ENCODE measurements around the gene BTRC.

BTRC gene

GRCh38 chr10:101353692-101354327 lies at the start of gene BTRC:
Gene BTRC (plus strand): TSS chr10:101354165. CDS start chr10:101354181, 16 bp downstream.
- Histone ChIP-seq H3K9ac (ENCODE audit: low read depth, low read length) (peak within 1 kb of the TSS; percentile 57), H3K36me3 (ENCODE audit: control insufficient read depth, insufficient read depth, low read length) (no peaks in the 10 kb centered on the region), H3K4me1 (ENCODE audit: control insufficient read depth, insufficient read depth, low read length) (peaks cover 3% of the 10 kb centered on the region), H3K27me3 (ENCODE audit: control insufficient read depth, insufficient read depth, low read length) (no peaks in the 10 kb centered on the region), H3K9me3 (ENCODE audit: control insufficient read depth, insufficient read depth, low read length) (no peaks in the 10 kb centered on the region), H3K4me3 (ENCODE audit: low read depth, low read length) (peak within 1 kb of the TSS; percentile 79)

- H3K27me3 ChIP-seq (ENCODE audit: control insufficient read depth, insufficient read depth, low read length): peaks cover 21% of the 10 kb centered on the region
- H3K4me1 ChIP-seq (ENCODE audit: control insufficient read depth, insufficient read depth, low read length): no peaks in the 10 kb centered on the region
- H3K4me3 ChIP-seq (ENCODE audit: low read depth, low read length): no peak overlapping the region
- no peaks in the 10 kb centered on the region for H3K36me3 ChIP-seq (ENCODE audit: control insufficient read depth, insufficient read depth, low read length)
- no peak overlapping the region for H3K9ac ChIP-seq (ENCODE audit: low read depth, low read length)
- no peaks in the 10 kb centered on the region for H3K9me3 ChIP-seq (ENCODE audit: control insufficient read depth, insufficient read depth, low read length)
Measured at GRCh38 chr10:101304316-101304715, 49.6 kb upstream of the BTRC start.

- H3K27me3 ChIP-seq (ENCODE audit: control insufficient read depth, insufficient read depth, low read length): peaks cover 18% of the 10 kb centered on the region
- H3K4me3 ChIP-seq (ENCODE audit: low read depth, low read length): no peak overlapping the region
- no peaks in the 10 kb centered on the region for H3K36me3 ChIP-seq (ENCODE audit: control insufficient read depth, insufficient read depth, low read length)
- H3K9ac ChIP-seq (ENCODE audit: low read depth, low read length): no peak overlapping the region
- H3K4me1 ChIP-seq (ENCODE audit: control insufficient read depth, insufficient read depth, low read length): no peaks in the 10 kb centered on the region
- no peaks in the 10 kb centered on the region for H3K9me3 ChIP-seq (ENCODE audit: control insufficient read depth, insufficient read depth, low read length)
Measured at GRCh38 chr10:101305320-101306241, 48.4 kb upstream of the BTRC start.

- Histone ChIP-seq H3K9me3 (ENCODE audit: control insufficient read depth, insufficient read depth, low read length) (no peaks in the 10 kb centered on the region), H3K27me3 (ENCODE audit: control insufficient read depth, insufficient read depth, low read length) (peaks cover 21% of the 10 kb centered on the region), H3K4me3 (ENCODE audit: low read depth, low read length) (no peak overlapping the region), H3K9ac (ENCODE audit: low read depth, low read length) (no peak overlapping the region), H3K4me1 (ENCODE audit: control insufficient read depth, insufficient read depth, low read length) (peaks cover 5% of the 10 kb centered on the region), H3K36me3 (ENCODE audit: control insufficient read depth, insufficient read depth, low read length) (no peaks in the 10 kb centered on the region)
Measured at GRCh38 chr10:101308051-101308450, 45.9 kb upstream of the BTRC start.

- Histone ChIP-seq H3K9me3 (ENCODE audit: control insufficient read depth, insufficient read depth, low read length) (no peaks in the 10 kb centered on the region), H3K4me1 (ENCODE audit: control insufficient read depth, insufficient read depth, low read length) (peaks cover 5% of the 10 kb centered on the region), H3K9ac (ENCODE audit: low read depth, low read length) (peak overlapping the region; percentile 54), H3K36me3 (ENCODE audit: control insufficient read depth, insufficient read depth, low read length) (no peaks in the 10 kb centered on the region), H3K27me3 (ENCODE audit: control insufficient read depth, insufficient read depth, low read length) (peaks cover 21% of the 10 kb centered on the region), H3K4me3 (ENCODE audit: low read depth, low read length) (peak overlapping the region; percentile 67)
Measured at GRCh38 chr10:101310529-101311184, 43.3 kb upstream of the BTRC start.

- Histone ChIP-seq H3K9ac (ENCODE audit: low read depth, low read length) (peak overlapping the region; percentile 54), H3K9me3 (ENCODE audit: control insufficient read depth, insufficient read depth, low read length) (no peaks in the 10 kb centered on the region), H3K4me3 (ENCODE audit: low read depth, low read length) (peak overlapping the region; percentile 67), H3K27me3 (ENCODE audit: control insufficient read depth, insufficient read depth, low read length) (peaks cover 19% of the 10 kb centered on the region), H3K4me1 (ENCODE audit: control insufficient read depth, insufficient read depth, low read length) (peaks cover 5% of the 10 kb centered on the region), H3K36me3 (ENCODE audit: control insufficient read depth, insufficient read depth, low read length) (no peaks in the 10 kb centered on the region)
Measured at GRCh38 chr10:101311185-101312066, 42.5 kb upstream of the BTRC start.

- Histone ChIP-seq H3K4me1 (ENCODE audit: control insufficient read depth, insufficient read depth, low read length) (peaks cover 2% of the 10 kb centered on the region), H3K36me3 (ENCODE audit: control insufficient read depth, insufficient read depth, low read length) (no peaks in the 10 kb centered on the region), H3K9me3 (ENCODE audit: control insufficient read depth, insufficient read depth, low read length) (no peaks in the 10 kb centered on the region), H3K27me3 (ENCODE audit: control insufficient read depth, insufficient read depth, low read length) (no peaks in the 10 kb centered on the region), H3K9ac (ENCODE audit: low read depth, low read length) (no peak overlapping the region), H3K4me3 (ENCODE audit: low read depth, low read length) (no peak overlapping the region)
Measured at GRCh38 chr10:101319241-101319915, 34.6 kb upstream of the BTRC start.

- no peak overlapping the region for H3K9ac ChIP-seq (ENCODE audit: low read depth, low read length)
- H3K36me3 ChIP-seq (ENCODE audit: control insufficient read depth, insufficient read depth, low read length): no peaks in the 10 kb centered on the region
- H3K4me1 ChIP-seq (ENCODE audit: control insufficient read depth, insufficient read depth, low read length): peaks cover 2% of the 10 kb centered on the region
- H3K9me3 ChIP-seq (ENCODE audit: control insufficient read depth, insufficient read depth, low read length): no peaks in the 10 kb centered on the region
- no peak overlapping the region for H3K4me3 ChIP-seq (ENCODE audit: low read depth, low read length)
- H3K27me3 ChIP-seq (ENCODE audit: control insufficient read depth, insufficient read depth, low read length): no peaks in the 10 kb centered on the region
Measured at GRCh38 chr10:101321073-101321472, 32.9 kb upstream of the BTRC start.

GRCh38 chr10:101322266-101323108 lies 31.5 kb upstream of the BTRC start:
- Histone ChIP-seq H3K9ac (ENCODE audit: low read depth, low read length) (no peak overlapping the region), H3K4me3 (ENCODE audit: low read depth, low read length) (no peak overlapping the region), H3K4me1 (ENCODE audit: control insufficient read depth, insufficient read depth, low read length) (peaks cover 2% of the 10 kb centered on the region), H3K9me3 (ENCODE audit: control insufficient read depth, insufficient read depth, low read length) (no peaks in the 10 kb centered on the region), H3K36me3 (ENCODE audit: control insufficient read depth, insufficient read depth, low read length) (no peaks in the 10 kb centered on the region), H3K27me3 (ENCODE audit: control insufficient read depth, insufficient read depth, low read length) (no peaks in the 10 kb centered on the region)

GRCh38 chr10:101323495-101323894 lies 30.5 kb upstream of the BTRC start:
- H3K9ac ChIP-seq (ENCODE audit: low read depth, low read length): no peak overlapping the region
- no peaks in the 10 kb centered on the region for H3K27me3 ChIP-seq (ENCODE audit: control insufficient read depth, insufficient read depth, low read length)
- no peaks in the 10 kb centered on the region for H3K36me3 ChIP-seq (ENCODE audit: control insufficient read depth, insufficient read depth, low read length)

More at GRCh38 chr10:101323495-101323894, 30.5 kb upstream of the BTRC start:
- Histone ChIP-seq H3K9me3 (ENCODE audit: control insufficient read depth, insufficient read depth, low read length) (no peaks in the 10 kb centered on the region), H3K4me3 (ENCODE audit: low read depth, low read length) (no peak overlapping the region), H3K4me1 (ENCODE audit: control insufficient read depth, insufficient read depth, low read length) (peaks cover 2% of the 10 kb centered on the region)

Measured in iPS-15b (cell line).